H1 (cell line): Measurements from ENCODE around the gene MPPE1. TPM values are rescaled to one million over a fixed set of nuclear protein-coding genes. Genes with fewer than 3 reads are reported as not detected.

ENCODE experiments used
- CTCF ChIA-PET: fragments of 300-600 bp; sonication (Branson Sonifier 250); formaldehyde crosslinking; loops from one replicate; lab custom pipeline; 2021; ENCODE audit not compliant: partially characterized antibody; lab: Charles Lee
- POLR2A ChIA-PET: fragments of 300-600 bp; sonication (Branson Sonifier 250); formaldehyde crosslinking; loops from one replicate; lab custom pipeline; 2021; ENCODE audit warnings: inconsistent platforms; ENCODE audit not compliant: partially characterized antibody; lab: Charles Lee
- DNase-seq, 2 experiments: peaks; one replicate each; pipeline versions ENCODE4 v3.0.0 to v3.0.0-alpha.2; 2010 to 2022; ENCODE audit warnings: low spot score in 2 of 2, low read depth in 1 of 2, mixed read lengths in 1 of 2
- FAIRE-seq: peaks from 2 replicates; lab custom pipeline; 2011; peaks lifted over from hg19 to GRCh38; lab: Jason Lieb, UNC
- H2AFZ ChIP-seq: 2 replicates; pipeline ENCODE4 v1.8.1; 2012; ENCODE audit warnings: low read length, inconsistent platforms
- H2AK5ac ChIP-seq: 2 replicates; pipeline ENCODE4 v1.6.1; 2013; ENCODE audit warnings: low read depth, low read length
- H2BK120ac ChIP-seq: replicated peaks from 2 replicates; pipeline ENCODE3; 2013; ENCODE audit warnings: low read depth, low read length, inconsistent platforms
- H2BK12ac ChIP-seq: 2 replicates; pipeline ENCODE4 v1.6.1; 2013; ENCODE audit warnings: low read depth, low read length
- H2BK15ac ChIP-seq: 2 replicates; pipeline ENCODE4 v1.6.1; 2013; ENCODE audit warnings: low read length
- H2BK20ac ChIP-seq: 2 replicates; pipeline ENCODE4 v1.6.1; 2013; ENCODE audit warnings: low read length
- H2BK5ac ChIP-seq: 2 replicates; pipeline ENCODE4 v1.6.1; 2013; ENCODE audit warnings: low read depth, low read length
- H3K14ac ChIP-seq: 2 replicates; pipeline ENCODE4 v1.6.1; 2013; ENCODE audit warnings: inconsistent platforms; ENCODE audit not compliant: insufficient read length
- H3K18ac ChIP-seq: 2 replicates; pipeline ENCODE4 v1.6.1; 2013; ENCODE audit warnings: low read length; ENCODE audit errors: extremely low read depth
- H3K23ac ChIP-seq: 2 replicates; pipeline ENCODE4 v1.6.1; 2013; ENCODE audit warnings: inconsistent platforms; ENCODE audit not compliant: insufficient read length
- H3K23me2 ChIP-seq: 2 replicates; pipeline ENCODE4 v1.6.1; 2013; ENCODE audit warnings: low read depth, low read length
- H3K27ac ChIP-seq: 2 replicates; pipeline ENCODE4 v1.6.1; 2011; ENCODE audit warnings: low read depth, low read length, inconsistent platforms
- H3K27me3 ChIP-seq, 4 experiments: replicated peaks in 1 of 4; 1 replicate in 1 of 4; 2 replicates in 3 of 4; pipeline versions ENCODE4 v1.6.1 to v1.8.1; 2011 to 2013; ENCODE audit warnings: low read length in 3 of 4, mild to moderate bottlenecking in 3 of 4, inconsistent platforms in 2 of 4, mixed read lengths in 2 of 4, moderate library complexity in 1 of 4; ENCODE audit not compliant: control insufficient read depth in 3 of 4, insufficient read depth in 3 of 4; ENCODE audit errors: extremely low read depth in 1 of 4
- H3K36me3 ChIP-seq, 4 experiments: 2 replicates each; pipeline versions ENCODE4 v1.6.1 to v1.8.1; 2011 to 2013; ENCODE audit warnings: mild to moderate bottlenecking in 4 of 4, low read length in 3 of 4, moderate library complexity in 2 of 4, control low read depth in 1 of 4, inconsistent platforms in 1 of 4; ENCODE audit not compliant: insufficient read depth in 4 of 4, control insufficient read depth in 2 of 4
- H3K4ac ChIP-seq: replicated peaks from 2 replicates; pipeline ENCODE3; 2013; ENCODE audit warnings: low read length, low read depth, mixed read lengths, inconsistent platforms; ENCODE audit not compliant: insufficient read length
- H3K4me1 ChIP-seq, 4 experiments: replicated peaks in 1 of 4; 1 replicate in 1 of 4; 2 replicates in 3 of 4; pipeline versions ENCODE4 v1.6.1 to v1.8.1; 2011 to 2013; ENCODE audit warnings: low read length in 3 of 4, inconsistent platforms in 2 of 4, mixed read lengths in 1 of 4; ENCODE audit not compliant: insufficient read depth in 4 of 4, control insufficient read depth in 3 of 4
- H3K4me2 ChIP-seq, 2 experiments: 2 replicates each; pipeline versions ENCODE4 v1.6.1 to v1.8.1; 2011 to 2013; ENCODE audit warnings: low read depth in 2 of 2, low read length in 2 of 2, control low read depth in 1 of 2, inconsistent platforms in 1 of 2, mild to moderate bottlenecking in 1 of 2; ENCODE audit not compliant: insufficient read depth in 1 of 2
- H3K4me3 ChIP-seq, 4 experiments: fragments of 200-600, 300-600 bp in 1 of 4; sonication (generic), shearing (Covaris generic), sonication (Bioruptor Twin) in 1 of 4; 2 replicates each; pipeline versions ENCODE4 v1.5.1 to v1.8.1; 2011 to 2016; ENCODE audit warnings: low read length in 4 of 4, low read depth in 3 of 4, control low read depth in 2 of 4, inconsistent platforms in 2 of 4, mild to moderate bottlenecking in 2 of 4, mixed read lengths in 1 of 4, moderate library complexity in 1 of 4; ENCODE audit not compliant: insufficient read depth in 2 of 4; ENCODE audit errors: extremely low read depth in 1 of 4
- H3K56ac ChIP-seq: replicated peaks from 2 replicates; pipeline ENCODE3; 2013; ENCODE audit warnings: low read depth, mild to moderate bottlenecking, mixed read lengths, low read length, inconsistent platforms; ENCODE audit not compliant: insufficient read length
- H3K79me1 ChIP-seq: 2 replicates; pipeline ENCODE4 v1.6.1; 2013; ENCODE audit warnings: low read depth, low read length, control low read depth
- H3K79me2 ChIP-seq, 2 experiments: 2 replicates each; pipeline versions ENCODE4 v1.6.1 to v1.8.1; 2012 to 2013; ENCODE audit warnings: low read length in 2 of 2, mild to moderate bottlenecking in 2 of 2, inconsistent platforms in 1 of 2; ENCODE audit not compliant: insufficient read depth in 2 of 2, control insufficient read depth in 1 of 2
- H3K9ac ChIP-seq, 4 experiments: replicated peaks in 1 of 4; 1 replicate in 1 of 4; 2 replicates in 3 of 4; pipeline versions ENCODE4 v1.6.1 to v1.8.1; 2011 to 2013; ENCODE audit warnings: low read depth in 3 of 4, low read length in 3 of 4, control low read depth in 2 of 4, mild to moderate bottlenecking in 2 of 4, moderate library complexity in 2 of 4, inconsistent platforms in 1 of 4; ENCODE audit errors: extremely low read depth in 1 of 4
- H3K9me3 ChIP-seq, 2 experiments: 2 replicates each; pipeline versions ENCODE4 v1.6.1 to v1.8.1; 2012 to 2013; ENCODE audit warnings: mild to moderate bottlenecking in 2 of 2, moderate library complexity in 2 of 2, control low read depth in 1 of 2, inconsistent platforms in 1 of 2, low read depth in 1 of 2, low read length in 1 of 2, mixed read lengths in 1 of 2; ENCODE audit not compliant: insufficient read depth in 2 of 2
- H4K20me1 ChIP-seq, 2 experiments: replicated peaks in 1 of 2; 2 replicates each; pipeline versions ENCODE3 to v1.8.1; 2011 to 2013; ENCODE audit warnings: inconsistent platforms in 2 of 2, low read length in 2 of 2, mild to moderate bottlenecking in 1 of 2; ENCODE audit not compliant: insufficient read depth in 2 of 2, control insufficient read depth in 1 of 2
- H4K5ac ChIP-seq: 2 replicates; pipeline ENCODE4 v1.6.1; 2013; ENCODE audit warnings: low read length, low read depth, mixed read lengths, inconsistent platforms; ENCODE audit not compliant: insufficient read length
- H4K8ac ChIP-seq: 2 replicates; pipeline ENCODE4 v1.8.0; 2013; ENCODE audit warnings: mild to moderate bottlenecking, moderate library complexity, low read length, inconsistent platforms; ENCODE audit not compliant: insufficient read depth; ENCODE audit errors: extremely low read depth
- H4K91ac ChIP-seq: replicated peaks from 2 replicates; pipeline ENCODE3; 2013; ENCODE audit warnings: low read length, mixed read lengths, inconsistent platforms; ENCODE audit not compliant: insufficient read length
- ATF3 ChIP-seq: IDR thresholded peaks from 2 replicates; pipeline ENCODE4 v1.6.1; 2011; ENCODE audit warnings: low read depth, mild to moderate bottlenecking, low read length; ENCODE audit not compliant: insufficient read depth
- BCL11A ChIP-seq, 2 experiments: IDR thresholded peaks; one replicate each; pipeline ENCODE4 v1.6.1; 2011; ENCODE audit warnings: low read depth in 2 of 2, low read length in 2 of 2, mild to moderate bottlenecking in 2 of 2
- CBX5 ChIP-seq: fragments of 300-800, 300-1000 bp; sonication (generic); IDR thresholded peaks from 2 replicates; pipeline ENCODE4 v1.7.1; 2016; ENCODE audit warnings: antibody characterized with exemption, low read length, low read depth
- EP300 ChIP-seq, 2 experiments: IDR thresholded peaks; 1 replicate in 1 of 2; 2 replicates in 1 of 2; pipeline ENCODE4 v1.6.1; 2011 to 2012; ENCODE audit warnings: low read depth in 2 of 2, low read length in 2 of 2, mild to moderate bottlenecking in 2 of 2, borderline replicate concordance in 1 of 2, inconsistent platforms in 1 of 2, moderate library complexity in 1 of 2
- JUN ChIP-seq: IDR thresholded peaks from 2 replicates; pipeline ENCODE4 v1.6.1; 2011; ENCODE audit warnings: low read depth, mild to moderate bottlenecking, improper control_type of control experiment, low read length
- KDM1A ChIP-seq: fragments of 200-600, 300-600 bp; sonication (generic); IDR thresholded peaks from 2 replicates; pipeline ENCODE4 v1.7.1; 2016; ENCODE audit warnings: mild to moderate bottlenecking, low read length, borderline replicate concordance
- NRF1 ChIP-seq: IDR thresholded peaks from 2 replicates; pipeline ENCODE4 v1.6.1; 2011; ENCODE audit warnings: mild to moderate bottlenecking, low read depth, low read length, improper control_type of control experiment
- RFX5 ChIP-seq: IDR thresholded peaks from 2 replicates; pipeline ENCODE4 v1.6.1; 2011; ENCODE audit warnings: low read depth, low read length, improper control_type of control experiment, borderline replicate concordance
- SP1 ChIP-seq: IDR thresholded peaks from 2 replicates; pipeline ENCODE4 v1.6.1; 2011; ENCODE audit warnings: low read depth, low read length
- SRF ChIP-seq: IDR thresholded peaks from 2 replicates; pipeline ENCODE4 v1.6.1; 2011; ENCODE audit warnings: mild to moderate bottlenecking, low read depth, low read length, moderate library complexity
- TEAD4 ChIP-seq: IDR thresholded peaks from 2 replicates; pipeline ENCODE4 v1.6.1; 2012; ENCODE audit warnings: low read depth, low read length, inconsistent platforms, mixed read lengths
- USF2 ChIP-seq: IDR thresholded peaks from 2 replicates; pipeline ENCODE4 v1.6.1; 2011; ENCODE audit warnings: low read length, improper control_type of control experiment
- WGBS, 2 experiments: shearing (Covaris generic) in 1 of 2; methylation state at CpG; one replicate each; pipeline versions ENCODE4 v1.1.6 to v1.1.7; 2013 to 2015; ENCODE audit warnings: low lambda C conversion rate in 2 of 2, mixed read lengths in 2 of 2, inconsistent platforms in 1 of 2, low coverage in 1 of 2, missing lambda C conversion rate in 1 of 2; ENCODE audit not compliant: insufficient replicate concordance in 2 of 2, insufficient coverage in 1 of 2, insufficient read length in 1 of 2; ENCODE audit errors: extremely low coverage in 1 of 2, missing lambda C conversion rate in 1 of 2; 5-methylcytosine and 5-hydroxymethylcytosine counted together
- polyA plus RNA-seq, 7 experiments: library from polyadenylated mRNA; depleted of rRNA in 3 of 7; stranded (reverse) in 5 of 7; unstranded in 2 of 7; fragments of >200 nt in 5 of 7; fragments of 200-250 nt in 2 of 7; gene quantifications; 1 replicate in 5 of 7; 2 replicates in 1 of 7; 4 replicates in 1 of 7; pipeline versions ENCODE4 v1.2.1 to v1.2.3, GENCODE V29; 2011 to 2013; ENCODE audit warnings: missing spikeins in 2 of 7, mixed read lengths in 2 of 7
- total RNA-seq: library from RNA; stranded (reverse); fragmentation: NEBNext Ultra II Directional; extraction: Animal tissue kit (Norgen Biotek cat#: 25700); gene quantifications from 2 replicates; pipeline ENCODE4 v1.2.1, GENCODE V29; 2021

The MPPE1 gene
- total and polyA plus RNA-seq, 2 of the 8 experiments (the other 6 are each of a cell fraction or from before 2014, with no cell fraction given), result 13.7 to 20.9 TPM

- Histone ChIP-seq H4K8ac (no peak overlapping the region), H4K91ac (no peak overlapping the region), H3K4me1 (no peaks in the 10 kb centered on the region), H3K23ac (no peak overlapping the region), H3K27ac (no peak overlapping the region), H3K4ac (no peak overlapping the region), H3K9me3 (no peaks in the 10 kb centered on the region), H2BK5ac (no peak overlapping the region), H4K20me1 (no peaks in the 10 kb centered on the region), H2AFZ (no peak overlapping the region), H3K4me3 (no peak overlapping the region), H3K4me2 (no peak overlapping the region), H3K23me2 (no peaks in the 10 kb centered on the region), H3K36me3 (no peaks in the 10 kb centered on the region), H2BK20ac (no peak overlapping the region), H3K79me1 (no peaks in the 10 kb centered on the region; the same call in 1 of the 2 replicates), H2BK120ac (no peak overlapping the region), H2AK5ac (no peak overlapping the region; the same call in 1 of the 2 replicates), H3K9ac (no peak overlapping the region), H2BK12ac (no peak overlapping the region), H3K18ac (no peak overlapping the region), H2BK15ac (no peak overlapping the region), H4K5ac (no peak overlapping the region), H3K14ac (no peak overlapping the region), H3K56ac (no peak overlapping the region), H3K79me2 (no peaks in the 10 kb centered on the region), H3K27me3 (no peaks in the 10 kb centered on the region)
- ChIA-PET CTCF (interaction anchor here (0.7 to 1.6 kb wide), 3 partner anchors 12 to 109 kb away, joined by 5 to 6 read pairs (median 6); no protein-coding TSS in a partner anchor), POLR2A (interaction anchor here (1.5 kb wide), 1 partner anchor 10 kb away, joined by 6 read pairs; no protein-coding TSS in a partner anchor)
- TF ChIP-seq SP1 (no peak), JUN (no peak), TEAD4 (no peak), KDM1A (no peak), USF2 (no peak), ATF3 (no peak), RFX5 (no peak), NRF1 (no peak), CBX5 (no peak), SRF (no peak), BCL11A (IDR thresholded peaks at IDR 0.05; ENCODE audit: low read depth in 2 of 2, low read length in 2 of 2) (no peak), EP300 (IDR thresholded peaks at IDR 0.05; ENCODE audit: borderline replicate concordance in 1 of 2, low read depth in 2 of 2, low read length in 2 of 2) (no peak)
- 90% methylated on average over 6 of the region's 6 CpGs; no CpG with 5 or more reads in 1 of the 2 experiments for WGBS, 2 experiments
- FAIRE-seq (no peak), DNase-seq (no peak)
These were observed 68.6 kb downstream of the MPPE1 start for GRCh38 chr18:11839556-11839955.
